Ishikawa (cell line): ENCODE measurements around the gene NRAS.

Experiments used
- CEBPB ChIP-seq: IDR thresholded peaks from 2 replicates; pipeline ENCODE4 v1.6.1; 2012
- CREB1 ChIP-seq: IDR thresholded peaks from 2 replicates; pipeline ENCODE4 v1.6.1; 2012; ENCODE audit warnings: low read depth
- EGR1 ChIP-seq: IDR thresholded peaks from 2 replicates; pipeline ENCODE4 v1.6.1; 2012
- EP300 ChIP-seq: IDR thresholded peaks from 2 replicates; pipeline ENCODE4 v1.6.1; 2012; ENCODE audit warnings: borderline replicate concordance
- FOXM1 ChIP-seq: IDR thresholded peaks from 2 replicates; pipeline ENCODE4 v1.6.1; 2012; ENCODE audit warnings: low read depth, borderline replicate concordance
- NFIC ChIP-seq: IDR thresholded peaks from 2 replicates; pipeline ENCODE4 v1.6.1; 2012
- RAD21 ChIP-seq: IDR thresholded peaks from 2 replicates; pipeline ENCODE4 v1.6.1; 2012; ENCODE audit warnings: low read depth
- TAF1 ChIP-seq: IDR thresholded peaks from 2 replicates; pipeline ENCODE4 v1.6.1; 2012; ENCODE audit warnings: low read depth, mild to moderate bottlenecking
- TCF12 ChIP-seq: IDR thresholded peaks from 2 replicates; pipeline ENCODE4 v1.6.1; 2012; ENCODE audit warnings: low read depth
- TEAD4 ChIP-seq: IDR thresholded peaks from 2 replicates; pipeline ENCODE4 v1.6.1; 2012
- YY1 ChIP-seq: IDR thresholded peaks from 2 replicates; pipeline ENCODE4 v1.6.1; 2012; ENCODE audit warnings: low read depth
- ZBTB7A ChIP-seq: IDR thresholded peaks from 2 replicates; pipeline ENCODE4 v1.6.1; 2012; ENCODE audit warnings: low read depth
- TF ChIP-seq, protein P1 (sequence below): IDR thresholded peaks from 2 replicates; pipeline ENCODE4 v1.6.1; 2012
- TF ChIP-seq, protein P2 (sequence below): IDR thresholded peaks from 2 replicates; pipeline ENCODE4 v1.6.1; 2012
- TF ChIP-seq, protein P3 (sequence below): IDR thresholded peaks from 2 replicates; pipeline ENCODE4 v1.6.1; 2012; ENCODE audit warnings: low read depth, mild to moderate bottlenecking

Gene NRAS

DNA sequence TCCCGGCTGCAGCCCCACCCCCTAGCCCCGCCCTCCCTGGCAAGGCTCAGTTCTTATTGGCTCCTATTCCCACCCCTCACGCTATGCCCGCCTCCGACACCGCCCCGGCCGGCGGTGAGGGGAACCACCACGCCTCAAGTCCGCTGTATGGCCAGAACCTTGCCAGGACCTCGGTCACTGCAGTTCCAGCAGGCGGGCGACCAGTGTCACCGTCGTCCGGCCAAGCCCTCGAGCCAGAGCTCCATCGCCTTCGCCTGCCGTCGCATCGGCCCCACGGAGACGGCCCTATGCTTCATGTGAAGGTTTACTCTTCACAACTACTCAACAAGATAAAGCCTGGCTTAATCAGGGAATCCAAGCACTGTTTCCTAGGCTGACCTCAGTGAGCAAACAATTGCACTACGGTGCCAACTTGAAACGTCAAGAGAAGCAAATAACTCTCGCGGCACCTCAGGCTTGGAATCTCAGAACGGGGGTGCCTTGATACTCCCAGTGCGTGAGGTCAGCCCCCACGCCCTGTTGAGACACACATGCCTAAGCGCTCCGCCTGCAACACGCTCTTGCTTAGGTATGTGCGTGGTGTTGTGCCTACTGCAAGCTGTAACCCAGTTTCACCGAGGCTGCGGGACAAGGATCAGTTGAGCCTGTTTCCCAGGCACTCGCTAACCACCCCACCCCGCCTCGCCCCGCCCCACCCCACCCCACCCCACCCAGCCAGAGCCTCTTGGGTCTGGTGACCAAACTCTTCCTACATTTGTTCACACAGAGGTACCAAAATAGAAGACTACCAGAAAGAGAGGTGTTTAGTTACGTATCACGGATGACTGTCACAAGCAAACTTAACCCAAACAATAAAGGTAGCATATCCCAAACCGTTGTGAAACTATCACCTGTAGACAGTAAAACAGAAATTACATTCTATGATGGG, 46.2 kb downstream of the NRAS start:
- TF ChIP-seq TEAD4: peak; percentile 19; the same call in 1 of the 2 replicates
- TF ChIP-seq, protein P1, sequence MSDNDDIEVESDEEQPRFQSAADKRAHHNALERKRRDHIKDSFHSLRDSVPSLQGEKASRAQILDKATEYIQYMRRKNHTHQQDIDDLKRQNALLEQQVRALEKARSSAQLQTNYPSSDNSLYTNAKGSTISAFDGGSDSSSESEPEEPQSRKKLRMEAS: peak; percentile 65
- TF ChIP-seq TAF1: peak; percentile 74
- no peak for TF ChIP-seq RAD21

DNA sequence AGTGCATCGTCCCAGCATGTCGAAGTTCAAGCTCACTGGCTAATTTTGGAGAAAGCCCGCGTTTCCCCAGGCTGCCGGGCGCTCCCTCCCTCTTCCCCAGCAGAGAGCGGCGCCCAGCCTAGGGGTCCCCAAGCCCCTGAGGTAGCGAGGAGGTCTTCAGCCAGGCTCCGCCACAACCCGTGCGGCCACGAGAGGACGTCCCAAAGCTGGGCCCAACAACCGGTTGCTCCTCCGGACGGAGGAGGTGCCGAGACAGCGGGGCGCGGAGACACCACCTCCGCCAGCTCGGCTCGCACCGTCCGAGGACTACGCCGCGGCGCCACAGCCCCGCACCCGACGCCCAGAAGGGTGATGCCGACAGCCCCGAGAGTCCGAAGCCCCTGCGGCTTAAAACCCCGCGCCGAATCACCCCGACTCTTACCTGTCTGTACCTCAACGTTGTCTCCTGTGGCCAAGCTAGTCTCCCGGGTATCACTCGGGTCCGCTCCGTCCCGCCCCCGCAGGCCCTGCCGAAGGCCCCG, 46.9 kb downstream of the NRAS start, which contains the start of gene DENND2C:
Gene DENND2C, minus strand, starts transcription at position 488 of the 521 bp plus-strand sequence. CDS start 44,065 bp downstream, outside the sequence.
- no peak for TF ChIP-seq CREB1
- TF ChIP-seq EGR1: peak; percentile 92
- no peak for TF ChIP-seq TCF12
- 0 out of 2 replicates have a peak, but pooled peaks have one; percentile 27 for TF ChIP-seq YY1
- TF ChIP-seq FOXM1: no peak
- TF ChIP-seq, protein P1: peak; percentile 68
- TF ChIP-seq, protein P2, sequence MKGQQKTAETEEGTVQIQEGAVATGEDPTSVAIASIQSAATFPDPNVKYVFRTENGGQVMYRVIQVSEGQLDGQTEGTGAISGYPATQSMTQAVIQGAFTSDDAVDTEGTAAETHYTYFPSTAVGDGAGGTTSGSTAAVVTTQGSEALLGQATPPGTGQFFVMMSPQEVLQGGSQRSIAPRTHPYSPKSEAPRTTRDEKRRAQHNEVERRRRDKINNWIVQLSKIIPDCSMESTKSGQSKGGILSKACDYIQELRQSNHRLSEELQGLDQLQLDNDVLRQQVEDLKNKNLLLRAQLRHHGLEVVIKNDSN: no peak
- TF ChIP-seq RAD21: no peak; the same call in 1 of the 2 replicates
- TF ChIP-seq, protein P3, sequence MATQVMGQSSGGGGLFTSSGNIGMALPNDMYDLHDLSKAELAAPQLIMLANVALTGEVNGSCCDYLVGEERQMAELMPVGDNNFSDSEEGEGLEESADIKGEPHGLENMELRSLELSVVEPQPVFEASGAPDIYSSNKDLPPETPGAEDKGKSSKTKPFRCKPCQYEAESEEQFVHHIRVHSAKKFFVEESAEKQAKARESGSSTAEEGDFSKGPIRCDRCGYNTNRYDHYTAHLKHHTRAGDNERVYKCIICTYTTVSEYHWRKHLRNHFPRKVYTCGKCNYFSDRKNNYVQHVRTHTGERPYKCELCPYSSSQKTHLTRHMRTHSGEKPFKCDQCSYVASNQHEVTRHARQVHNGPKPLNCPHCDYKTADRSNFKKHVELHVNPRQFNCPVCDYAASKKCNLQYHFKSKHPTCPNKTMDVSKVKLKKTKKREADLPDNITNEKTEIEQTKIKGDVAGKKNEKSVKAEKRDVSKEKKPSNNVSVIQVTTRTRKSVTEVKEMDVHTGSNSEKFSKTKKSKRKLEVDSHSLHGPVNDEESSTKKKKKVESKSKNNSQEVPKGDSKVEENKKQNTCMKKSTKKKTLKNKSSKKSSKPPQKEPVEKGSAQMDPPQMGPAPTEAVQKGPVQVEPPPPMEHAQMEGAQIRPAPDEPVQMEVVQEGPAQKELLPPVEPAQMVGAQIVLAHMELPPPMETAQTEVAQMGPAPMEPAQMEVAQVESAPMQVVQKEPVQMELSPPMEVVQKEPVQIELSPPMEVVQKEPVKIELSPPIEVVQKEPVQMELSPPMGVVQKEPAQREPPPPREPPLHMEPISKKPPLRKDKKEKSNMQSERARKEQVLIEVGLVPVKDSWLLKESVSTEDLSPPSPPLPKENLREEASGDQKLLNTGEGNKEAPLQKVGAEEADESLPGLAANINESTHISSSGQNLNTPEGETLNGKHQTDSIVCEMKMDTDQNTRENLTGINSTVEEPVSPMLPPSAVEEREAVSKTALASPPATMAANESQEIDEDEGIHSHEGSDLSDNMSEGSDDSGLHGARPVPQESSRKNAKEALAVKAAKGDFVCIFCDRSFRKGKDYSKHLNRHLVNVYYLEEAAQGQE: no peak
- TF ChIP-seq TEAD4: no peak
- no peak for TF ChIP-seq CEBPB
- 0 out of 2 replicates have a peak, but pooled peaks have one; percentile 5 for TF ChIP-seq NFIC
- no peak for TF ChIP-seq TAF1
- TF ChIP-seq EP300: no peak
- TF ChIP-seq ZBTB7A: peak; percentile 89

DNA sequence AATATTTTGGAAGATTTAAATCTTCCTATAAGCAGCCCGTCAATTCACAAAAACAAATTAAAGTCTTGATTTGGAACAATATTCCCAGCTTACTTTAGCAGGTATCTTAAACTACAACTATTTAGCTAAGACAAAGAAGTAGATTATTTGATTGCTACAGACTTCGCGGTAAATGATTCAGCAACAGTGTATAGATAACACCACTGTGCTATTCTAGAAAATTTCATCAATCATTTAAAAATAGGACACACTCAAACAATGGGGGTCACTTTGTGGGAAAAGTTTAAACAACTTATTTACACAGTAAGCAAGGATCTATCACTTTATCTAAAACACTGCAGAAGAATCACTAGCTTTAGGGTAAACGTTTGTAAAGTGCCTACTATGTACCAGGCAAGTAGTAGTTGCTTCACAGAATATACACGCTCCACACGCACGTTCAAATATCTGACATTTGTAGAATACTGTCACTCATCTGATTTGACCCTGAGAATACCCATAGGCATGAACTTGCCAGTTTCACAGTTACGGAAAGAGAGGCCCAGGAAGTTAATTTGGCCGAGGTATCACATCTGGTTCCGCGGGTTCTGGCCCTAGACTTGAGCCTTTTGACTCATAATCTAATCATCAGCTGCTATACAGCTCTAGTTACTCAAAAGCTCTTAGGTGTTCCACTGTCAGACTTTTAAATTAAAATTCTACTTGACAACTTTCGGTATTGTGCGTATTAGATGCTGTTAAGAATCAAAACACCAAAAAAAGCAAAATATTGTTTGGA, 47.6 kb downstream of the NRAS start:
- TF ChIP-seq EGR1 (no peak), EP300 (no peak), TCF12 (no peak), RAD21 (no peak)
- TF ChIP-seq, protein P1: no peak
- TF ChIP-seq, protein P2: no peak

DNA sequence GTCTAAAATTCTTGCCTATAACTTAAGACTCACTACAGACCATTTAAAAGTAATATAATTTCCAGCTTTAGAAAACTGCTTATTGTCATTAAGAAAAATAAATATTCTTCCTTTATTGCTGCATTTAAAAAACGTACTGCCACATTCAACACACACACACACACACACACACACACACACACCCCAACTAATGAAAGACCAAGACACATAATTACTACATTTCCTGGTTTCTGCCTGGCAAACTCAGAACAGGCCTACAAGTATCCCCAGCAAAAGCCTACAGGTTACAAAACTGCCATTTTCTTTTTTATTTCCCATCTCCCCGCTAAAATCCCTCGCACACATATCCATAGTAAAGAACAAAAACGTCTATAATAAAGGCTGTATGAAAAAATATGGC, 48.2 kb downstream of the NRAS start:
- TF ChIP-seq NFIC (no peak), TCF12 (no peak), CREB1 (no peak), TEAD4 (no peak), FOXM1 (no peak), TAF1 (no peak), CEBPB (no peak), YY1 (no peak), EP300 (no peak), RAD21 (no peak), ZBTB7A (no peak)
- TF ChIP-seq, protein P3: no peak
- TF ChIP-seq, protein P1: no peak
- TF ChIP-seq, protein P2: no peak
